Astrocyte of the cerebellum (primary cell): Measurements from ENCODE around the gene PKP4.

Experiments used
- DNase-seq: peaks from one replicate; pipeline ENCODE4 v3.0.0-alpha.2; 2011; ENCODE audit warnings: low read depth
- H3K4me3 ChIP-seq: 2 replicates; pipeline ENCODE4 v1.5.1; 2011; ENCODE audit warnings: mild to moderate bottlenecking, low read depth, low read length, moderate library complexity
- CTCF ChIP-seq: IDR thresholded peaks from 2 replicates; pipeline ENCODE4 v1.5.1; 2012; ENCODE audit warnings: low read length, low read depth, moderate library complexity, mild to moderate bottlenecking; ENCODE audit errors: missing control alignments
- in situ Hi-C: cut with HindIII; loops from 2 replicates; pipeline ENCODE4 v1.10.0; 2017; ENCODE audit warnings: low sequenced_read_pairs

Gene PKP4

GRCh38 chr2:158519481-158519880, 62.7 kb downstream of the PKP4 start:
- in situ Hi-C loops, result no loop called here
- no peak for DNase-seq
- TF ChIP-seq CTCF, result no peak
- no peak overlapping the region for H3K4me3 ChIP-seq

GRCh38 chr2:158529379-158530259, 72.9 kb downstream of the PKP4 start:
- in situ Hi-C loops, result no loop called here
- DNase-seq, result no peak
- no peak for TF ChIP-seq CTCF
- H3K4me3 ChIP-seq, result no peak overlapping the region

GRCh38 chr2:158530829-158531228, 74.1 kb downstream of the PKP4 start:
- no peak for TF ChIP-seq CTCF
- no peak overlapping the region for H3K4me3 ChIP-seq
- in situ Hi-C loops, result no loop called here
- no peak for DNase-seq

- in situ Hi-C loops, result no loop called here
- DNase-seq, result no peak
- no peak for TF ChIP-seq CTCF
- no peak overlapping the region for H3K4me3 ChIP-seq
These were observed 76.3 kb downstream of the PKP4 start for GRCh38 chr2:158533009-158533408.

- peak; percentile 69 for DNase-seq
- TF ChIP-seq CTCF, result no peak
- in situ Hi-C loops, result no loop called here
- H3K4me3 ChIP-seq, result no peak overlapping the region
These were observed 82.6 kb downstream of the PKP4 start for GRCh38 chr2:158539176-158540005.

GRCh38 chr2:158542577-158542976, 85.8 kb downstream of the PKP4 start:
- in situ Hi-C loops, result no loop called here
- no peak for DNase-seq
- no peak overlapping the region for H3K4me3 ChIP-seq
- TF ChIP-seq CTCF, result no peak
